Hematopoietic multipotent progenitor cell treated with erythropoietin and hydrocortisone succinate and interleukin-3 and kit ligand, for 6 days (in vitro differentiated cells): ENCODE measurements around the gene TNFRSF13B.
"Not testable (repeated sequence)": the region's sequence is repeated elsewhere in the genome, so short reads cannot be mapped to it uniquely, and the experiment has no call there.

Experiments
- DNase-seq: peaks from one replicate; pipeline ENCODE4 v3.0.0-alpha.2; 2015

TNFRSF13B gene

DNA sequence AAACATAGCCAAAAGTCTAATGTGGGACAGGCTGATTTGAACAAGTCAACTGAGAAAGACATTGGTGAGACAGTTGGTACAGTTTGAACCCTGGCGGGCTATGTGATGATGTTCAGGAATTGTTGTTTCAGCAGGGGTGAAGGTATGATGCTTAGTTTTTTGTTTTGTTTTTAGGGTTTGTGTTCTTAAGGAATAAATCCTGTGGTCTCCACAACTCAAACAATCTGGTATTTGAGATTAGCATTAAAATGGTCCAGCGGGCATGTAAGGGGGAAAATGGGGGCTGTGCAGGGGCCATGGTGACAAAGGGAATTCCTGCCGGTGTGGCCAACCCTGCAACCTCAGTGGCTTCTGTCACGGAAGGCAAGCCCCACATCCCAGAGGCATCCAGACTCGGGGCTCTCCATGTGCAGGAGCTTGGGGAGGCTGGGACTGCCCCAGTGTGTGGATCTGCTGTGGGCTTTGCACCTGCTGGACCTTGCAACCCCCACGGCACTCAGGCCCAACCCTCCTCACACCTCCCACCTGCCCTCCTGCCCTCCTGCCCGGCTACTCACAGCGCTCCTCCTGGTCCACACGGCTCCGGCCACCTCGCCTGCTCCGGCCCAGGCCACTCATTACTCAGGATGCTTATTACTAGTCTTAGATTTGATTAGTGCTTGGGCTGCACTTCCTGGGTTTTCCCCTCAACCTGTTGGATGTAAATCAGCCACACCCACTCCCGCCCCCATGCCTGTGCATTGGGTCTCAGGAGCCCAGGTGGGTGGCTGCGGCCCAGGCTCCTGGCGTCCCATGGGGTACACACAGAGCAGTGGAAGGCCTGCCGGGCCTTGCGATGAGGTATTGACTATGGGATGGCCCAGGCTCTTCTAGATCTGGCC is at the start of gene TNFRSF13B:
TSS of gene TNFRSF13B (minus strand) at position 661 of the 881 bp plus-strand sequence. CDS start at position 618, 43 bp downstream.
- DNase-seq: no peak

DNA sequence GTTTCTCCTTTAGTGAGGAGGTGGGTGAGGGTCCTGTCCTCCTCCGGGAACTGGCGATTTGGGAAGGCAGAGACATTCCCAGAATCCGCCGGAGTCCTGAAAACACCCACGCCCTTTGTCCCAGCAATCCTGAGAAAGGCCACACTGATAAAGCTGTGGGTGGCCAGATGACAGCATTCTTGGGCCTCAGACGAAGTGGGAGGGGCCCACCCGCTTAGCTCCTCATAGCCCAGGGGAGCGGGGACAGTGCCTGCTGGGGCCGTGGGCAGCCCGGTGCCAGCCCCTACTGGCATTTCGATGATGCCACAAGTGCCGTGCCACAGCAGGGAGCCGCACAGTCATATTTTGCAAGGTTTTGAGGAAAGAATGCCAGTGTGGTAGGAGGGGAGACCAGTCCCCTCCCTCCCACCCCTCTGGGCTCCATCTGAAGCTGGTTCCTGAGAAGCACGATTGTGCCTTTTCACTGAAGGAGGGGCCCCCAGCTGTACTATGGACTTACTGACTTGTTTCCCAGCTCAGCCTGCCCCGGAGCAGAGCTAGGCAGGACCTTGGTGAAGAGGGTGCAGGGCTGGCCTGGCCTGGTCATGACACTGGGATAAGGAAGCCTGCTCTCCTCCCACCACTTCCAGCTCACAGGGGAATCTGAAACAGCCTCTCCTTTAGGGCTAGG is 49.4 kb upstream of the TNFRSF13B start:
- peak; percentile 31 for DNase-seq

DNA sequence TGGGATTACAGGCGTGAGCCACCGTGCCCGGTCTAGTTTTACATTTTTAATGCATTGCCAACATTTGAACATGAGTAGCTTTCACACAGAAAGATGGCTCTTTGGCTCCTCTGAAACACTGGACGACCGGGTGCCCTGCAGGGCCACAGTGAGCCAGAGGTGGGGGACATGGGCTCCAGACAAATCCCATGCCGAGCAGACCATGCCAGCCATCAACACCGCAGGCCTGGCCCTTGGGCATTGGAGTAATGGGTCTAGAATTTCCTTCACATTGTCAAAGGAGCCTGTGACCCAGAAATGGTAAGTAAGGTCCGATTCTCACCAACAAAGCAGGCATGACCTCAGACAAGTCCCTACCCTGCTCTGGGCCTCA is 48.9 kb upstream of the TNFRSF13B start:
- no peak for DNase-seq

DNA sequence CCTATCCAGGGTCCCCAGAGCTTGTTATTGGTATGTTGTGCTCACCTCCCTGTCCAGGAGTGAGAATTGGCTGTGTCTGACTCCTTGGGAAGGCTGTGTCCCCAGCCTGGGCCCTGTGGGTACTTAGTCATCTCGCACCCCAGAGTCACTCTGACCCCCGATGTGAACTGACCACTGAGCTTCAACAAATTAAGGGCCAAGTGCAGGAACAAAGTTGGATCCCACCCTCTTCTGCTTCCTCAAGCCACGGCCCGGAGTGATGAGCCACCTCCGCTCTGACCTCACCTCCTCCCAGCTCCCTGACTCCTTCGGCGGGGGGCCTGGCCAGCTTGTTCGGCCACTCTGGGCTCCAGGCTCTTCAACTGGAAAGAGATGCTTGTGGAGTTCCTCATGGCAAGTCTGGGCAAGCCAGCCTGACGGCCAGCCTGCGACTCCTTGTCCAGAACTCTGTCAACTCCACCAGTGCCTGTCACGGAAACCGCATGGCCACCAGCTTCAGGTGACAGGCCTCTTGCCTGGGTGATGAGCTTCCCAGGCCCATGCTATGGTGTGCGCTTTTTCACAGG is 48.1 kb upstream of the TNFRSF13B start:
- DNase-seq: no peak

DNA sequence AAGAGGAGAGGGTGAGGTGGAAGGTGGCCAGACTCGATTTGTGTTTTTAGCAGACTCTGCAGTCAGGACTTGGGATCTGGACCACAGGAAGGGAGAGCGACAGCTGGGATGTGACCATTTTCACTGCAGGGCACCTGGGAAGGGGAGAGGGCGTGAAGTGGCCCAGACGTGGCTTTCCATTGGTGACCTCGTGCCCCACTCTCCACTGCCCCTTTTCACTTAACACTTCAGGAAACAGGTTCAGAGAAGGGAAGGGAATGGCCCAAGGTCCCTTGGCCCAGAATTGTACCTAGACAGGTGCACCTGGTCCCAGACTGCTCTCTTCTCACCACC is 47.5 kb upstream of the TNFRSF13B start:
- DNase-seq: no peak

DNA sequence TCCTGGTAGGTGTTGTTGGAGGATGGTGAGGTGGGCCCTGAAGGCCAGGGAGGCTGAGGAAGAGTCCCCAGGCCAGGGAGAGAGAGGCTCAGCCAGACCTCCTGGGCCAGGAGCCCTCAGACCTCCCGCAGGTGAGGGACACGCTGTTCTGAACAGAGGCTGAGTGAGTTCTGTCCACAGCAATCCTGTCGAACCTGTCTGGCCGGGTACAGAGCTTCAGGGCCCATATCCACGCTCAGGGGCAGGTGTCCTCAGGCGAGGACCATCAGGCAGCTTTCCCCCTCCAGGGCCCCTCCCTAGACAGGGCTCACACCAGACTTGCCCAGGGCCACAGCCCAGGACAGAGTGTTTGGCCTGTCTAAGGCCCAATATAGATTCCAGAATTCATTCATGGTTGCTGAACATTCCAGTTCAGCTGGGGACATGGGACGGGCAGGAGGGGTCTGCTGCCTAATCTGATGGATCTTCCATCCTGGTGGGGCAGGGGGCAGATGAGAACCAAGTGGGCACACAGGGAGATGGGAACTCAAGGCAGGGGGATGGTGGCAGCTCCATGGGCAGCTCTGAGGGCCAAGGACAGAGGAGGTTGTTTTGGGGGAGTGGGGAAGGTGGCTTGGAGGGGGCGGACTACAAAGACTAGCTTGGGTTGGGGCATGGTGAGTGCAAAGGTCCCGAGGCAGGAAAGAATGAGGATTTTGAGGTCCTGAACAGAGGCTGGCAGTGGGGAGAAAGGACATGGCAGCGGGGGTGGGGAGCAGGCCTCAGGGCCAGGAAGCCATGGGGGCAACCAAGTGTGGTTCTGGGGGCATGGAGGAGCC is 46.9 kb upstream of the TNFRSF13B start:
- DNase-seq: no peak

DNA sequence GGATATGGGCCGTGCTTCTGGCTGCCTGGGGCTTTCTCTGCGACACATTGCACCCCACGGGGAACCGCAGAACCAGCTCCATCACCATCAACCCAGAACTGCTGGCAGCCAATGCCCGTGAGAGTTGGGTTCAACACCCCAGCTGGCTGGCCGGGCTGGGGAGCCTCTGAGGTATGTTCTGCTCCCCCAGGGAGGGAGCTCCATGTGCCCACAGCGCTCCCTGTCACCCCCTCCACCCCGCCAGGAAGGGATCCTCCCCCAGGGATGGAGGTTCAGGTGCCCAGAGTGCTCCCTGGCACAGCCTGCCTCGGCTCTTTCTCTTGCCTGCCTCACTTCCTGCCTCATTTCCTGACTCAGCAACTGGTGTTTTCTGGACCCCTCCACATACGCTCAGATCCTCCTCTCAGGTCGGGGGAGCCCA is 46.1 kb upstream of the TNFRSF13B start:
- DNase-seq: no peak

DNA sequence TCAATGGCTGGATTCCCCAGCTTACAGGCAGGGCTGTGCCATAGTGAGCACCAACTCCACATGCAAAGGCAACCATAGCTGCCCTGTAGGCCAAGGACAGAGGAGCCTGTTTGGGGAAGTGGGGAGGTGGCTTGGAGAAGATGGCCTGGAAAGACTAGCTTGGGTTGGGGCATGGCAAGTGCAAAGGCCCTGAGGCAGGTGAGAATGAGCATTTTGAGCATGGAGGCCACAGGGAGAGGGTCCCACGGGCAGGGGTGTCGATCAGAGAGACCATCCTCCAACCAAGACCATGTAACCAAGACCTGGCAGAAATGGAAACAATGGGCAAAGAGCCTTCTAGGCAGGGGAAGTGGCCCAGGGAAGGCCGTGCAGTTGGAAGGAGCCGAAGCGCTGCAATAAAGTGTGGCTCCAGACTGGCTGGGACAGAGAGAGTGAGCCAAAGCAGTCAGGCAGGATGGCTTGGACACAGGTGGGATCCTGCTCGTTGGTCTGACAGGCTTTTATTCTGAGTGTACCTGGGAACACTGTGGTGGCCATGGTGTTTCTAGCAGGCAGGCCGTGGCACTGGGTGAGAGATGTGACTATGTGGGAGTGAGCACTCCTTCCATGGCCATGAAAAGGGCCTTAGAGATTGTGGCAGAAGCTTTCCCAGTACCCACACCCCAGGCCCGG is 45.6 kb upstream of the TNFRSF13B start:
- no peak for DNase-seq

DNA sequence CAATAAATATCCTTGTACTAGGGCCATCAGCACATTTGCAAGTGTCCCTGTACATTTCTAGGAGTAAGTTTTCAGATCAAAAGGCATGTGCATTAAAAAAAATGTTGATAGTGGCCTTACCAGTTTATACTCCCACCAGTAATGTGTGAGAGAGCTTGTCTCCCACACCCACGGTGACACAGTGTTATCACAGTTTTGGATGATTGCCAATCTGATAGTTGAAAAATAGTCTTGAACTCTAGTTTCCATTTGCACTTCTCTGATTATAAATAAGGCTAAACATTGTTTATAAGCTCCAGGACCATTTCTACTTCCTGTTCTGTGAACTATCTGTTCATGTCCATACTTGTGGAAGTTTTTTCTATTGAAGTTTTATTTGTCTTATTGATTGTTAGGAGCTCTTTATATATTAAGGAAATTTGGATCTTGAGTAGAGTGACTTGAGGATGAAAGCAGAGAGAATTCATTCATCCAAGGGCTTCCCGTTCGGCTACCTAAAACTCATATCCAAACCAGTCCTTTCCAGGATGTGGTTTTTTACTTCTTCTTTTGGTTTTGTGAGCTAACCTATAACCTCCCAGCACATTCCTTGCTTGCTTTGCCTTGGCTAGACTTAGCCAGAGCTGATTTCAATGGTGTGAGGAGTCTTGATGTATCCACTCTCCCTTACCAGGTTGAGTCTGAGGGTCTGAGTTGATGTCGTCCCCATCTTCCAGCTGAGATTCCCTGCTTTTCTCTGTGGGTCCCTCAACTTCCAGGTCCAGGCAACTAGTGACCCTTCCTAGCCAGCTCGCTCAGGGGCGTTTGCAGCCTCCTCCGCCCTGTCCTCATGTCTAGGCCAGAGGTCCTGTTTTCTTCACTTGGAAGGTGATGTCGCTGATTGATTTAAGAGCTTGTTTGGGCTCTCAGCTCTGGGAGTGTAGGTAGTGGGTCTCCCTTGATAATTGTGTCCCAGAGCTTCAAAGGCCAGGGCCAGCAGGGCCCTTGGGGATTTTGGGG is 44.6 kb upstream of the TNFRSF13B start:
- DNase-seq: peak; percentile 73

DNA sequence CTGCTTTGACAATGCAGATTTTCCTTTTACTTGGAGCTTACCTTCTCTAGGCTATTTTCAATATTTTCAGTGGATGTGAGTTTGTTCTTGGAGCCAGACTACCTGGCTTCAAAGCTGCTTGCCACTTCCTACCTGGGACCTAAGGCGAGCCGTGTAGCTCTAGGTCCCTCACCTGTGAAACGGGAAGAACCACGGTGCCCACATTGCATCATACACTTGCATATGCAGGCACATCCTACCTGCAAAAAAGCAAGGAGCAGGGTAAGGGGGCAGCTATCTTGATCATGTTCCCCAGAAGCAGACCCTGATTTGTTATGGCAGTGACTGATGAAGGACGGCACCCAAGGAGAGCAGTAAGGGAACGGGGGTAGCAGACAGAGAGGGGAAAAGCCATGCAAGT is 43.3 kb upstream of the TNFRSF13B start:
- no peak for DNase-seq

DNA sequence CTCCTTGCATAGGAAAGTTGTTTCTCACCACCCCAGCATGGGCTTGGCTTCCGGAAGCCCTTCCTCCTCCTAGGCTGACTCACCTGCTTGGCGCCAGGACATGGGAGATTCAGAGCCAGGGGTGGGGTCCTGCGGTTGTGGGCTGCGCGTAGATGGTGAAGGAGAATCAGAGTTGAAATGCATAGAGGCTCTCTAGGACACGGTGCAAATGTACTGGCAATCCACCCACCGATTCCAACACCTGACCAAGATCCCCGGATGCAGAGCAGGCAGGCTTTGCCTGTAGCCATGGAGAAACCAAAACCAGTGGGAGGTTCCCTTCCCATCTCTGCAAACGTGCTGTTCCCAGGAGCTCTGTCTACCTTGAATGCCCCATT is 42.8 kb upstream of the TNFRSF13B start:
- not testable (repeated sequence) for DNase-seq

DNA sequence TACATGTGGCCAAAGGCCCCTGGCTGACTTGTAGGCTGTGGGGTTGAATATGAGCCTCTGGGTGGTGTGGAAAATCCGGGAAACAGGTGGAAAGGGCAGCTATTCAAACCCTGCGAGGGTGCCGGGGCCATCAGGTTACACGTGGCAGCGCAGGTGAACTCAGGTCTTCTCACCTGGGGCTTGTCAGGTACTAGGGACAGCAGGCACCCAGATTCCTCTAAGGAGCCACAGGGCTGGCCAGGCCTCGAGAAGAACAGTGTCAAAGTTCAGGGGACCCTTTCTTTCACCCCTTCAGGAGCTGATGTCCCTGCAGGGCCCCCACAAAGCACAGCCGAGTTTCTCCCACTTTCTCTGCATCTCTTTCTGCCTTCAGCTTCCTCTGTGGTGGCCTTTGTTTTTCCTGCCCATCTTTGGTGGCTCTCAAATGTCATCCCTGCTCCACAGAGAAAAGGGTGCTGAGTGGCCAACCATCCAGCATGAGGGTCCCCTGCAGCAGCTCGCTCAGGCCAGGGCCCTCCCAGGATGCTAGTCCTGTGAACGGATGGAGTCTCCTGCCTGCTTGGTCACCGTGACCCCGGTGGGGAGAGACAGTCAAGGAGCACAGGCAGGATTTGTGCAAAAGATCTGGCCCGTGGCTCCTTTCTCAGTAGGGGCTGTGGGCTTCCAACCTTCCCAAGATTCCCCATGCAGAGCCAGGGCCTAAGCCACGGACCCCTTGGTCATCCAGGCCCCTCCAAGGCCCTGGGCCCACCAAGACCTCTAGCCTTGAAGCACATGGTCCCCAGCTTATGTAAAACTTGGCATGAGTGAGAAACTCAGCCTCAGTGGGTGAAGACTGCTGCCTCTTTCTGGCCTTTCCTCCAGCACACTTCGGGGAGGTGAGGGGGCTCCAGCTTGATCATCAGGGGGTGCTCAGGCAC is 42.2 kb upstream of the TNFRSF13B start:
- DNase-seq: not testable (repeated sequence)

DNA sequence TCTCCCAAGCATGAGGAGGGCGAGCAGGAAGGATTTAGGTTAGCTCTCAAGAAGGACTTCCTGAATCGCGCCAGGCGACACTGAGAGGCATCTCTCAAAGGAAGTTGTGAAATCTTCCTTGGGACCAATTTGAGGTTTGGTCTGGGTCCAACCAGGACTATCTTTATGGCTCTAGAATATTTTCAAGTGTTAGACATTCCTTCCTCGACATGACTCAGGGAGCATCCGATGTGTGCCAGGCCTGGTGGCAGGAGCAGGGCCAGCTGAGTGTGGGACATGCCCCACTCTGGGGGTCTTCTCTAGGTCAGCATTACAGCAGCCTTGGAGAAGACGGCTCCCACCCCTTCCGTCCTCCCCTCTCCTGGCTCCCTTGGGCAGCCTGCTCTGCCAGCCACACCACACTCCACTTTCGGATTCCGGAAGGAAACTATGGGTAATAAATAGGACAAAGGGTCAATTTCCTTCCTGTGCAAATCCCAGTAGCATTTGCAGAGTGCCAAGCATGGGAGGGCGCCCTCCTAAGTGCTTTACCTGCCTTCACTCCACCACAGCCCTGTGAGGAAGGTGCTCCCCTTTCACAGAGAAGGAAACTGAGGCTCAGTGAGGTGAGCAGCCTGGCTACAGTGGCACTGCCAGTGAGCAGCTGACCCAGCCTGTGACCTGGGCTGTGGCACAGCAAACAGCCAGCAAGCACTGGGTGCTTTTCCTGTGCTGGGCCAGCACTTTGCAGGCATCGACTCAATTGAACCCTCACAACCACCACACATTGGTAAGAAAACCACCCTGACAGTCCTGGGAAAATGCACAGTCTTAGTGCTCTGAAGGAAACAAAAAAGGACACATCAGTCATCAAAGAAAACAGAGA is 39.4 kb upstream of the TNFRSF13B start:
- DNase-seq: not testable (repeated sequence)

DNA sequence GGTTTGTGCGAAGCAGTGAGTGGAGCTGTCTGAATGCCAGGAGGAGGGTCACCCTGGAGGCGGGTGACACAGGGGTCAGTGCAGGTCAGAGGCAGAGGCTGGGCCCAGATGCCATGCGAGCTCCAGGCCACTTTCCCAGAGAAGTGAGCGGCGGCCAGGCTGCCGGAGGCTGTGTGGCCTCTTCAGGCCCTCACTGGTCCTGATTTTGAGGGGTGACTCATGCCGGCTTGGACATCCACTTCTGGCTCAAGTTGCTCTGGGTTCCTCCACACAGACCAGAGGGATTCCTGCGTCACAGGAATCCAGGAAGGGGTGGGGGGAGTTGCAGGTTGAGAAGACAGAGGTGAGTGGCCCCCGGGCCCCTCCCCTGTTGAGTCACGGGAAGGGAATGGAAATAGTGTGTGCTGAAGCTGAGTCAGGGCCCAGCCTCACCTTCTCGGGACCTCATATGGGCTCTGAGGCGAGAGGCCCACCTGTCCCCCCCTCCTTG is 38.7 kb upstream of the TNFRSF13B start:
- DNase-seq: not testable (repeated sequence)

DNA sequence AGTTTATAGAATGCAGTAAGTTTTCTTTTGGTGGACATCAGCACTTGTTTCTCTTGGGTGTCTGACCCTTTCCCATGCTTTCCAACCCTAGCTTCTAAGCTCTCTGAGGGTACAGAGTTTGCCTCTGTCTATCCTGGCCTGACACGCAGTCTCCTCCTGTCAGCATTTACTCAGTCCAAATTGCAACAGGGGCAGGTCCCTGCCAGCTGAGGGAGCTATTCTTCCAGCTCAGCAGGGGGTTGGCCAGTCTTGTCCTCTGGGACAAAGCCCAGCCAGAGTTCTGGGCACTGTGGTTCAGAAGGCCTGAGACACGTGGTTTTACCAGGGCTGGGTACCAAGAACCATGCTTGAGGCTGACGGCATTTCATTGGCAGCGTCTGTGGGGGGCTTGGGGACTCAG is 38.1 kb upstream of the TNFRSF13B start:
- not testable (repeated sequence) for DNase-seq

DNA sequence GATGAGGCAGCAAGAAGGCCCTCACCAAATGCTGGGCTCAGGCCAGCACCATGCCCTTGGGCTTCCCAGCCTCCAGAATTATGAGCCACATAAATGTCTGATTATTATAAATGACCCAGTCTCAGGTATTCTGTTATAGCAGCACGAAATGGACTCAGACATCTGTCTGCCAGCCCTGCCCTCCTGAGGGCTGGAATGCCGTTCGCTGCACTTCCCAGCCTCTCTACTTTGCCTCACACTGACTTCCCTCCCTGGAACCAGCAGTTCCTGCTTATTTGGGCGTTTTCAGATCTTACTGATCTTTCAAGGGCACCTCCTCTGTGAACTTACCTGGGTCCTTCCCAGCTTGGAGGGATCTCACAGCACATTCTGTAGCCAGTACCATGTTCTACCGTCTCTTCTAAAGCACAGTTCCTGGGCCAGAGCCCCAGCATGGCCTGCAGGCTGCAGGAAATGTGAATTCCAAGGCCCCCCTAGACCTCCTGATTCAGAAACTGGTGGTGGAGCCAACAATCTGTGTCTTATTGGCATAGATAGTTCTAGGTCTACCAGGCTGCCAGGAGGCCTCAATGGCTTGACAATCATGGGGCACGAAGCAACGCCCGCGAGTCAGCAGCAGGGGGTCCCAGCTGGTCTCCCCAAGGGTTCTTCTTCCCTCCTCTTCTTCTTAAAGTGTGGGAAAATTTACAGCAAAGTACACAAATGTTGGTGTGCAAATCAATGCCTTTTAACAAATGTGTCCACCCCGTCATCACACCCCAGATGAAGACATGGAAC is 36.9 kb upstream of the TNFRSF13B start:
- DNase-seq: not testable (repeated sequence)

DNA sequence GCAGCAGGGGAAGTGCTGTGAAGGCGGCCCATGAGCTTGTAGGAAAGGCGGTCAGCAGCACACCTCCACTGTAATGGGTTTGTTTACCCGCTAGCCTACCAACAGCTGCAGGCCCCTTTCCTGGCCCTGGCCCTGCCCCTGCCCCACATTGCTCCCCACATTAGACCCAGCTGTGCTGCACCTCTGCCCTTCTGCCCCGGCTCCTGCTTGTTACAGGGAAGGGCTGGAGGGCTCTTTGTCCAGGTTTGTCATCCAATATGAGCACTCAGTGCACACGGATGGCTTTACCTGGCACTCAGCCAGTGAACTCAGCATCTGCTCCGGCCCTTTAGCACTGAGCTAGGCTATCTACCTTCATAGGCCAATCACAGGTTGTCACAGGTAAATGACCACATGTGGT is 36.0 kb upstream of the TNFRSF13B start:
- not testable (repeated sequence) for DNase-seq

DNA sequence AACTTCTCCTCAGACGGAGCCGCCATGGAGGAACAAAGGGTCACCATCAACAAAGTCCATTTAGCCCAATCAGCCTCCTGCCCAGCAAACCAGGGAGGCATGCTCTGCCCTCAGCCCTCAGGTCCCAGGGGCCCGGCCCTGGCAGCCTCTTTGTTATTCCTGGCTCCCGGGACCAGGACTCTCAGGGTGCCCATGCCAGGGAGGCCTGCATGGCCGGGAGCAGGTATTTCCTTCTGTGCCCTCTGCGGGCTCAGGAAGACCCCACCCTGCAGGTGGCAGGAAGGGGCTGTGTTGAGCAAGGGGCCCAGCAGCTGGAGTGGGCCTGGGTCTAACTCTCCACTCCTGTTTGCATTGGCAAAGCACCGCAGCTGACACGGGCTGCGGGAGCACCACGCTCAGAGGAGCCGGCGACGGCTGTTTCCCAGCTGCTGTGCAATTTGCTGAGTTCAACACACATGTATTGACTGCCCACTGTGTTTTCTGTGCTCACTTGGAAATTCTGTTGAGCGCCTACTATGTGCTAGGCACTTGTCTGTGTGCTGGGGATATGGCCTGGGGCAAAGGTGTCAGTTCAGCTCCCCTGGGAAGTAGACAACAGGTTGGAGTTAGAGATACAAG is 33.2 kb upstream of the TNFRSF13B start:
- DNase-seq: not testable (repeated sequence)
